ENCODE results near the gene PIEZO2.

PIEZO2 gene

DNA sequence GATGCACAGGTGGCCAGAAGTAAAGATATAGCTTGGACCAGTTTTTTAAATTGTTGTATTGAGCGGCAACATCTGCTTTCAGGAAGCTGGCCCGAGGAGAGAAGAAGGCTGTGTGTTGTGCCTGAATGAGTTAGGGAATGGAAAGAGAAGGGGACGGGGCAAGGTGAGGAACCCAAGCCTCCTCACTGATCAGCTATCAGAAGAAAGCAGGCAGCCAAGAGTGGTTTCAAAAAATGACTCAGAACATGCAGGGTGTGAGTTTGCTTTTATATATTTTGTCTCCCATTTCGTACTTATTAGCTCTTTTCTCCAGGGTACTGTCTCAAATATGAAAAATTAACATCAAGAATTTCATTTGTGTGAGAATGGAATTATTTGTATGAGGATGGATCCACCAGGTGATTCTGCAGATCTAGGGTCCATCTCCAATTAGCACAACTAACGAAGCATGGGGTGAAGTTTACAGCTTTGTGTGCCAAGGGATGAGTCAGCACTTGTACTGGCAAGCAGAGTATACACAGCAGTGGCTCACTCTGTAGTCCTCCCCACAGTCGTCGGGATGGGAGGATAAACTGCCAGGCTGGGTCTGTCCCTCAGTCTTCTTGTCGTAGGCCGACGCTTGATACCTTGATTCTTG lies 175.7 kb downstream of the PIEZO2 start:
- ChIA-PET POLR2A (ENCODE audit: low non-redundant PET) (no interaction called here), CTCF (interaction anchor here (0.8 kb wide), 1 partner anchor 67 kb away, joined by 3 read pairs; no protein-coding TSS in a partner anchor)
- DNase-seq (ENCODE audit: low spot score), result peak; percentile 15
- H3K27ac ChIP-seq, result no peak overlapping the region
- TF ChIP-seq, protein P1, sequence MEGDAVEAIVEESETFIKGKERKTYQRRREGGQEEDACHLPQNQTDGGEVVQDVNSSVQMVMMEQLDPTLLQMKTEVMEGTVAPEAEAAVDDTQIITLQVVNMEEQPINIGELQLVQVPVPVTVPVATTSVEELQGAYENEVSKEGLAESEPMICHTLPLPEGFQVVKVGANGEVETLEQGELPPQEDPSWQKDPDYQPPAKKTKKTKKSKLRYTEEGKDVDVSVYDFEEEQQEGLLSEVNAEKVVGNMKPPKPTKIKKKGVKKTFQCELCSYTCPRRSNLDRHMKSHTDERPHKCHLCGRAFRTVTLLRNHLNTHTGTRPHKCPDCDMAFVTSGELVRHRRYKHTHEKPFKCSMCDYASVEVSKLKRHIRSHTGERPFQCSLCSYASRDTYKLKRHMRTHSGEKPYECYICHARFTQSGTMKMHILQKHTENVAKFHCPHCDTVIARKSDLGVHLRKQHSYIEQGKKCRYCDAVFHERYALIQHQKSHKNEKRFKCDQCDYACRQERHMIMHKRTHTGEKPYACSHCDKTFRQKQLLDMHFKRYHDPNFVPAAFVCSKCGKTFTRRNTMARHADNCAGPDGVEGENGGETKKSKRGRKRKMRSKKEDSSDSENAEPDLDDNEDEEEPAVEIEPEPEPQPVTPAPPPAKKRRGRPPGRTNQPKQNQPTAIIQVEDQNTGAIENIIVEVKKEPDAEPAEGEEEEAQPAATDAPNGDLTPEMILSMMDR (conservative IDR thresholded peaks at IDR 0.05; ENCODE audit: low read depth), result no peak

GRCh38 chr18:10971717-10972116 lies 177.7 kb downstream of the PIEZO2 start:
- H3K27ac ChIP-seq, result no peak overlapping the region
- no peak for DNase-seq (ENCODE audit: low spot score)
- CTCF ChIA-PET, result interaction anchor here (0.6 to 0.7 kb wide), 3 partner anchors 32 to 71 kb away, joined by 3 to 6 read pairs (median 3); no protein-coding TSS in a partner anchor
- TF ChIP-seq, protein P1 (conservative IDR thresholded peaks at IDR 0.05; ENCODE audit: low read depth), result no peak
- POLR2A ChIA-PET (ENCODE audit: low non-redundant PET), result no interaction called here

GRCh38 chr18:10965119-10965518 lies 184.2 kb downstream of the PIEZO2 start:
- no peak for DNase-seq (ENCODE audit: low spot score)
- CTCF ChIA-PET, result no interaction called here
- POLR2A ChIA-PET (ENCODE audit: low non-redundant PET), result no interaction called here
- TF ChIP-seq, protein P1 (conservative IDR thresholded peaks at IDR 0.05; ENCODE audit: low read depth), result no peak
- no peak overlapping the region for H3K27ac ChIP-seq

GRCh38 chr18:10953672-10954071 lies 195.7 kb downstream of the PIEZO2 start:
- no peak for DNase-seq (ENCODE audit: low spot score)
- ChIA-PET CTCF (no interaction called here), POLR2A (ENCODE audit: low non-redundant PET) (no interaction called here)
- TF ChIP-seq, protein P1 (conservative IDR thresholded peaks at IDR 0.05; ENCODE audit: low read depth), result no peak
- H3K27ac ChIP-seq, result no peak overlapping the region

- TF ChIP-seq, protein P1 (conservative IDR thresholded peaks at IDR 0.05; ENCODE audit: low read depth), result no peak
- no peak overlapping the region for H3K27ac ChIP-seq
- POLR2A ChIA-PET (ENCODE audit: low non-redundant PET), result no interaction called here
- no peak for DNase-seq (ENCODE audit: low spot score)
- CTCF ChIA-PET, result interaction anchor here (0.7 kb wide), 1 partner anchor 79 kb away, joined by 3 read pairs; no protein-coding TSS in a partner anchor
These were observed 197.5 kb downstream of the PIEZO2 start for GRCh38 chr18:10951631-10952544.

DNA sequence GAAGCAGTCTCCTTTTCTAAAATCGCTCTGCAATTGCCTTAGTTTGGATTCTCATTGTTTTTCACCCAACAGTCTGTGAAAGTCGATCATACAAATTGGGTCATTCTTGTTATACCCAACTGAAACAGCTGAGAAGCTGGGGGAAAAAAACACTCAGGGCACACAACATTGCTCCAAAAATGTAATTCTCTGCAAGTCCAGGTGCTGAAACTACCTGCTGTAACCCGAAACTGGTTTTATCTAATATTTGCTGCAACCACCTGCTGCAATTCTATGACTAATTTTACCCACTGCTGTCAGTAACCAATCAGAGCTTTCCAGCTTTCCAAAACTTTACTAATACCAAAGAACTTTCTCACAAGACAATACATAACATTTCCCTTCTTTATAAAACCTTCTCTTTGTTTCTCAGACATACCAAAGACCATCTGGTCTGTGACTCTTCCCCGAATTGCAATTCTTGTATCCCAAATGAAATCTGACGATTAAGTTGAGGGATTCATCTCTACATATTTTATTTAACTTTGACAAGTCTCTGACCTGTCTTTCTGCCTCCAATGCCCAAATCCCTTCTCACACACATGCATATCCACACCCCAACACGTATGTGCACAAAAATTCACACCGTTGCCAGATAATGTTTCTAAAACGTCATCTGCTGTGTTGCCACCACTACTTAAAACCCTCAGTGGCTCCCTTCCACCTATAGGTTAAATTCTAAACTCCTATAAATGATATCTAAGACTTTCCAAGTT lies 198.3 kb downstream of the PIEZO2 start:
- DNase-seq (ENCODE audit: low spot score), result no peak
- TF ChIP-seq, protein P1 (conservative IDR thresholded peaks at IDR 0.05; ENCODE audit: low read depth), result no peak
- H3K27ac ChIP-seq, result no peak overlapping the region
- ChIA-PET POLR2A (ENCODE audit: low non-redundant PET) (no interaction called here), CTCF (interaction anchor here (0.6 to 0.7 kb wide), 3 partner anchors 35 to 78 kb away, joined by 3 to 4 read pairs (median 3); no protein-coding TSS in a partner anchor)
